ENCODE data around the gene EMX2.
"Not testable (repeated sequence)": the region's sequence is repeated elsewhere in the genome, so short reads cannot be mapped to it uniquely, and the experiment has no call there.

Gene EMX2

DNA sequence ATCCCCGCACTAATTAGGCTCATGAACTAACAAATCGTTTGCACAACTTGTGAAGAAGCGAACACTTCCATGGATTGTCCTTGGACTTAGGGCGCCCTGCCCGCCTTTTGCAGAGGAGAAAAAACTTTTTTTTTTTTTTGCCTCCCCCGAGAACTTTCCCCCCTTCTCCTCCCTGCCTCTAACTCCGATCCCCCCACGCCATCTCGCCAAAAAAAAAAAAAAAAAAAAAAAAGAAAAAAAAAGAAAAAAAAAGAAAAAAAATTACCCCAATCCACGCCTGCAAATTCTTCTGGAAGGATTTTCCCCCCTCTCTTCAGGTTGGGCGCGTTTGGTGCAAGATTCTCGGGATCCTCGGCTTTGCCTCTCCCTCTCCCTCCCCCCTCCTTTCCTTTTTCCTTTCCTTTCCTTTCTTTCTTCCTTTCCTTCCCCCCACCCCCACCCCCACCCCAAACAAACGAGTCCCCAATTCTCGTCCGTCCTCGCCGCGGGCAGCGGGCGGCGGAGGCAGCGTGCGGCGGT is at the start of gene EMX2:
Gene EMX2 (plus strand): TSS at position 41 of the 519 bp plus-strand sequence. CDS start 522 bp downstream, outside the sequence.
- no peak for DNase-seq (ENCODE audit: low spot score)

- DNase-seq (ENCODE audit: low spot score): no peak
Observed at GRCh38 chr10:117496031-117496430, 46.5 kb upstream of the EMX2 start.

DNA sequence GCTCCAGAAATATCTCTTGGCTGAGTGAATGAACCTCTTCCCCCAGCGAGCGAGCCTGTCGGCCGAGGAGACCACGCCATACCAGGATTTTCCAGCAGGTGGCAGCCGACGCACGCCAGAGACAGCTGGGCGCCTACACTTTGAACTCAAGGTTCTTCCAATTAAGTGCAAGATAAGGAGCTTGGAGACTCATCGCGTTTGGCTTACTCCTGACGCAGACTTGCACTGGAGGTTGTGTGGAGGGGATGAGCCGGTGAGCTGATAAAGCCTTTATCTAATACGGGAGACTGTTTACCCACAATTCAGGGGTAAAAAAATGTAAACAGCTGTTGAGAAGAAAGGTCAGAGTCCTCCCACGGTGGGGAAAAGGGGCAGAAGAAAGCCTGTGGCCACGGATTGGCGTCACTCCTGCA is 45.9 kb upstream of the EMX2 start:
- DNase-seq (ENCODE audit: low spot score): peak; percentile 68

- DNase-seq (ENCODE audit: low spot score): no peak
Observed at GRCh38 chr10:117497736-117498135, 44.8 kb upstream of the EMX2 start.

- no peak for DNase-seq (ENCODE audit: low spot score)
Observed at GRCh38 chr10:117499248-117500105, 43.1 kb upstream of the EMX2 start.

- no peak for DNase-seq (ENCODE audit: low spot score)
Observed at GRCh38 chr10:117500456-117500855, 42.1 kb upstream of the EMX2 start.

DNA sequence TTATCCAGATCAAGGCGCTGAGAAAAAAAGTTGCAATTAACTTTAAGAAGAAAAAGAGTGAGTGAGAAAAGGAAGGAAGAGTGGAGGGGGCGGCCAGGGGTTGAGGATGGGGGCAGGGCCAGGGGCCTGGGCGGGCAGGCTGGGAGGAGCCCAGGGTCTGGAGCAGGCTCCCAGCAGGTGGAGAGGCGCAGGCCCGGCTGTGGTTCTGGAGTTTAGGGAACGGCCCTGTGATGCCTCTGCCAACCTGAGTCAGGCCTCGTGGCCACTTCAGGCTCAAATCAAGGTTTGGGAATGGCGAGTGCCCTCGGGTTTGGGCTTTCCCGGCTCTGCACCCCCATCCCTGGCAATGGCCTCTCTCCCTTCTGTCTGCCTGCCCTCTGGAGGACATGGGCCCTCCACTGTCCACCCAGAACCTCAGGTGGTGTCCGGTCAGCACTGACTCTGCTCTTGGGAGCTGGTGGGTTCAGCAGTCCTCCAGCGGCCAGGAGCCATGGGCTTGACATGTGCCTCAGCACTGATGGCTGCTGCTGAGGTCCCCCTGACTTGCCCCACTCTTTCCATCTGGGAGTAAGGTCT is 41.0 kb upstream of the EMX2 start:
- DNase-seq (ENCODE audit: low spot score): no peak

GRCh38 chr10:117502421-117503243 is 39.9 kb upstream of the EMX2 start:
- no peak for DNase-seq (ENCODE audit: low spot score)

GRCh38 chr10:117503244-117504205 is 39.0 kb upstream of the EMX2 start:
- no peak for DNase-seq (ENCODE audit: low spot score)

GRCh38 chr10:117504562-117504961 is 38.0 kb upstream of the EMX2 start:
- no peak for DNase-seq (ENCODE audit: low spot score)

- DNase-seq (ENCODE audit: low spot score): not testable (repeated sequence)
Observed at GRCh38 chr10:117507081-117507480, 35.5 kb upstream of the EMX2 start.

DNA sequence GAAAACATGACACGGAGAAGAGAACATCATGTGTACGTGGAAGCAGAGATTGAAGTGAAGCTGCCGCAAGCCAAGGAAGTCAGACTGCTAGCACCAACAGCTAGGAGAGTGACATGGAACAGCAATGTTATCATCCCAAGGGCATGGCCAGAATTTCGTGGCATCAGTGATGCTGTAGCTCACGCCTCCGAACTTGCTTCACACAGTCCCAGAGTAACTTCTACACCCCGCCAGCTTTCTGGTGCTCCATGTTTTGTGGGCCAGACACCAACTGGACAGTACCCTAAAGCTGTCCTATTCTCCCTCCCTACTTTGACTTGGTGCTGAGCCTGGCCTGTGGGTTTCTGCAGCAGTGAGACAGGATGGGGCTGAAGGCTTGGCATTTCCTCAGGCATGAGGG is 33.0 kb upstream of the EMX2 start:
- DNase-seq (ENCODE audit: low spot score): no peak

GRCh38 chr10:117511601-117512390 is 30.8 kb upstream of the EMX2 start:
- no peak for DNase-seq (ENCODE audit: low spot score)

GRCh38 chr10:117514971-117515370 is 27.6 kb upstream of the EMX2 start:
- no peak for DNase-seq (ENCODE audit: low spot score)

- DNase-seq (ENCODE audit: low spot score): no peak
Observed at GRCh38 chr10:117516681-117517080, 25.9 kb upstream of the EMX2 start.

GRCh38 chr10:117518246-117518645 is 24.3 kb upstream of the EMX2 start:
- no peak for DNase-seq (ENCODE audit: low spot score)

DNA sequence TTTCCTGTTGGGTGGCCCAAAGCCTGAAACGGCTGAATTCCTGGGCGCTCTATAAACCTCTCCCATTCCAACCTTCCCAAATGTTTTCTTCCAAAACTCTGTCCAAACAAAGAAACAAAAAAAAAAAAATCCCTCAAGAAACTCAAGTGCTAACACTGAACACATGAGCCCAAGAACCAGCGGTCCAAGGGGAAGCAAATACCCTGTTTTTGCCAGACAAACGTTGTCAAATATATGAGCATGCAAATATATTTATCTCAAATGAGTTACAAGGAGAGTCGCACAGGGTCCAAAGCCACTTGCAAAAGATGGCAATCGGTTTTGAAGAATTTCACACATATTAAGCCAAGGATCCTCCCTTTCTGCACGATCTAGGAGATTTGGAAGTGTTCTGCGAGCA is 23.3 kb upstream of the EMX2 start:
- no peak for DNase-seq (ENCODE audit: low spot score)

DNA sequence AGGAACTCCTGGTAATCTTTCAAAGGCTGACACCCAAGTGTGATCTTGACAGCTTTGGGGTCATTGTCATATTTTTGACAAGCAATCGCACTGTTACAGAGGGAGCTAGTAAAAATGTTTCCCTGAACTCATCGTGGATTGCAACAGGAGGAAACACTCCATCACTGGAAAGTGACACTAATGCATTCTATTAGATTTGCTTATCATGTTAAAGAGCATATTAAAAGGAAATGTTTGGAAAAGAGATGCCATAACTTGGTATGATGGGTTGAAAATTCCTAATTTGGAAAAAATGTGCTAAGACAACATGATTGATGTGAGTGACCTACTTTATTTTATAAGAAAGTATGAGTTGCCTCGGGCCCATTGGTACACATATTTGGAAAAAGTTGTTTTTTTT is 22.7 kb upstream of the EMX2 start:
- DNase-seq (ENCODE audit: low spot score): no peak

DNA sequence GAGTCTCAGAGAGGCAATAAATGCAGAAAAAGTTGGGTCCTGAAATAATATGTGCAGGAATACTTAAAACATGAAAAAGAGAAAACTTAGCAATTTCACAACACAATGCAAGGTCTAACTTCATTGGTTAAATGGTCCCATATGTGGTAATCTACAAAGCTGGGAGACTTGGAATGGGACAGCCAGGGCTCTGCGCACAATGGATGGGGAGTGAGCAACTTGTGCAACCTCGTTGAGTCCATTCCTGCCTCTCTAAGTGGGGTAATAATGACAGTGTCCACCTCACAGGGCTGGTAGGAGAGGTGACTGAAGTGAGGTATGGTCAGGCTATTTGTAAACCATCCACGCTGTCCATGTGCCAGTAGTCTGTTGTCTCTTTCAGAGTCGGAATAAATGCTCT is 11.8 kb upstream of the EMX2 start:
- DNase-seq (ENCODE audit: low spot score): no peak

- DNase-seq (ENCODE audit: low spot score): no peak
Observed at GRCh38 chr10:117531371-117532002, 11.1 kb upstream of the EMX2 start.

Measured in activated CD4-positive, alpha-beta T cell treated with anti-CD3 and anti-CD28 coated beads, Interleukin-2, Interleukin-4, amounts not matched to agents 100 ng/mL and 50 ng/mL, durations not matched to agents 16 hours and 8 hours (primary cell).